Heart right ventricle (tissue), 16 donors: ENCODE measurements around the gene SV2A. TPM values are rescaled to one million over a fixed set of nuclear protein-coding genes. Genes with fewer than 3 reads are reported as not detected.
A peak's percentile ranks its signal among the peaks of the same experiment; 100 is the strongest.

Experiments
- ATAC-seq, 8 donors: fragments of 200-7000 bp; cut with Tn5 transposase; one replicate each; pipeline ENCODE4 v1.9.1; 2020; ENCODE audit warnings: mild to moderate bottlenecking in 8 of 8, moderate library complexity in 8 of 8, moderate number of reproducible peaks in 1 of 8
- DNase-seq, 2 donors: peaks; one replicate each; pipeline ENCODE4 v3.0.0-alpha.2; 2020
- H3K27ac ChIP-seq, 10 donors: fragments of 200-600 bp; sonication (generic) in 2 of 10; one replicate each; pipeline versions ENCODE4 v1.5.0 to v1.8.0; 2020 to 2022; ENCODE audit warnings: mild to moderate bottlenecking in 3 of 10
- H3K27me3 ChIP-seq, 7 donors: fragments of 200-600 bp; one replicate each; pipeline ENCODE4 v1.8.0; 2021 to 2022; ENCODE audit warnings: mild to moderate bottlenecking in 2 of 7
- H3K36me3 ChIP-seq, 9 donors: fragments of 200-600 bp; sonication (generic) in 1 of 9; one replicate each; pipeline versions ENCODE4 v1.5.0 to v1.8.0; 2020 to 2022; ENCODE audit warnings: mild to moderate bottlenecking in 2 of 9
- H3K4me1 ChIP-seq, 9 donors: fragments of 200-600 bp; sonication (generic) in 1 of 9; one replicate each; pipeline versions ENCODE4 v1.5.0 to v1.8.0; 2020 to 2022; ENCODE audit warnings: mild to moderate bottlenecking in 4 of 9
- H3K4me3 ChIP-seq, 10 donors: fragments of 200-600 bp; sonication (generic) in 2 of 10; one replicate each; pipeline versions ENCODE4 v1.5.0 to v1.8.0; 2020 to 2022; ENCODE audit warnings: mild to moderate bottlenecking in 7 of 10, moderate library complexity in 2 of 10
- H3K9me3 ChIP-seq, 11 donors: fragments of 200-600 bp in 10 of 11; sonication (generic) in 2 of 11; one replicate each; pipeline versions ENCODE4 v1.5.0 to v1.8.0; 2013 to 2022; ENCODE audit warnings: mild to moderate bottlenecking in 2 of 11, control low read depth in 1 of 11, moderate library complexity in 1 of 11
- CTCF ChIP-seq, 9 donors: fragments of 200-600 bp; sonication (generic) in 2 of 9; IDR thresholded peaks; one replicate each; pipeline versions ENCODE4 v1.5.0 to v1.8.0; 2021 to 2022; ENCODE audit warnings: antibody characterized with exemption in 9 of 9, mild to moderate bottlenecking in 5 of 9, moderate library complexity in 1 of 9
- WGBS, 2 donors: extraction: QIAGEN DNeasy Blood & Tissue Kit; methylation state at CpG; one replicate each; pipeline ENCODE4 v1.1.7; 2013; ENCODE audit warnings: inconsistent platforms in 1 of 2; 5-methylcytosine and 5-hydroxymethylcytosine counted together
- intact Hi-C, 10 donors: fragments of 100-400 bp; cut with DNase I; formaldehyde crosslinking; loops; one replicate each; pipeline versions ENCODE4 v1.11.1 to v1.14.2; 2022
- polyA plus RNA-seq, 2 donors: library from polyadenylated mRNA; stranded (reverse); fragments of 200-250 nt; gene quantifications; one replicate each; pipeline ENCODE4 v1.2.3, GENCODE V29; 2013
- total RNA-seq, 10 donors: library from RNA; stranded (reverse); fragmentation: NEBNext Ultra II Directional in 3 of 10; extraction: Animal tissue kit (Norgen Biotek cat#: 25700) in 3 of 10; gene quantifications; one replicate each; pipeline versions ENCODE4 v1.2.1 to v1.2.4, GENCODE V29; 2021 to 2023
- donor health status: Arrhythmogenic right ventricular cardiomyopathy.
- donor health status: ischemic (EF 13 %, LVEDD 7.1; RV severe dilation, severe dysfunction).
- donor health status: healthy with polysubstance abuse.
- donor health status: DM: no; HTN: yes; CAD: no.
- donor health status: DM: no; HTN: no; CAD: no.
- donor health status: ischemic (EF 25% LVEDD 6.9; RV normal size, moderate dysfunction).
- donor health status: ischemic (EF 25% LVEDD 5.7; RV mildly dilated, moderate dysfunction).
- donor health status: healthy.
- donor health status: DM: yes; HTN: yes; CAD: no.
- donor health status: Ischemic cardiomyopathy.
- donor health status: ischemic (EF 35%, LVEDD 5.7; RV mildly dilated, moderate dysfunction).
- donor health status: nonischemic (EF 11% LVEDD 7.7; RV severe dilation, severe dysfunction).
- donor health status: DM: yes; HTN: yes; CAD: no.
- donor health status: PGD.
- donor health status: ischemic (EF 29% LVEDD 5.4; RV normal size, mild dysfunction).
- donor health status: nonischemic (EF 23%, LVEDD 6.1; RV moderate dilation, normal function).

Gene SV2A
- total and polyA plus RNA-seq, 12 donors, result 0.14 to 0.68 (median 0.37) TPM

- Histone ChIP-seq H3K27me3 (no peaks in the 10 kb centered on the region), H3K36me3 (peaks cover 0 to 64% (median 44%) of the 10 kb centered on the region in 9 donors), H3K9me3 (no peaks in the 10 kb centered on the region), H3K4me3 (no peak overlapping the region), H3K4me1 (peaks cover 5 to 47% (median 33%) of the 10 kb centered on the region in 9 donors), H3K27ac (no peak overlapping the region)
- 50 to 52% methylated on average over 3 of the region's 3 CpGs for WGBS, 2 donors
- ATAC-seq (no peak), DNase-seq (no peak)
- no peak for TF ChIP-seq CTCF (IDR thresholded peaks at IDR 0.05)
- intact Hi-C loops, result loop anchor here in 2 of 10 donors (5.0 kb wide), 1 partner anchor 33 kb away; no protein-coding TSS in a partner anchor
Measured at GRCh38 chr1:149925345-149925744, 7.7 kb upstream of the SV2A start.

- intact Hi-C loops, result loop anchor here in 1 of 10 donors (2.0 kb wide), 1 partner anchor 21 kb away; no protein-coding TSS in a partner anchor
- H3K36me3 ChIP-seq, result peaks cover 0 to 58% (median 44%) of the 10 kb centered on the region in 9 donors
- 80 to 85% methylated on average over 10 of the region's 10 CpGs for WGBS, 2 donors
Measured at GRCh38 chr1:149923626-149924025, 6.0 kb upstream of the SV2A start.

GRCh38 chr1:149916898-149917252, 769 bp downstream of the SV2A start:
- no peaks in the 10 kb centered on the region for H3K9me3 ChIP-seq
- no peak overlapping the region for H3K27ac ChIP-seq
- H3K27me3 ChIP-seq, result peaks cover 0 to 26% (median 6%) of the 10 kb centered on the region in 7 donors
- peak in 1 of 8 donors; percentile 9 for ATAC-seq
- no peak for TF ChIP-seq CTCF (IDR thresholded peaks at IDR 0.05)
- peaks cover 0 to 8% (median 0%) of the 10 kb centered on the region in 9 donors for H3K36me3 ChIP-seq
- no peak for DNase-seq
- 17 to 19% methylated on average over 10 of the region's 10 CpGs for WGBS, 2 donors
- peak overlapping the region in 4 of 10 donors; percentile 46 to 53 (median 50) for H3K4me3 ChIP-seq
- peaks cover 0 to 16% (median 0%) of the 10 kb centered on the region in 9 donors for H3K4me1 ChIP-seq
- intact Hi-C loops, result no loop called here

More at GRCh38 chr1:149923626-149924025, 6.0 kb upstream of the SV2A start:
- TF ChIP-seq CTCF (IDR thresholded peaks at IDR 0.05), result no peak
- no peak overlapping the region for H3K27ac ChIP-seq
- no peak overlapping the region for H3K4me3 ChIP-seq
- DNase-seq (no peak), ATAC-seq (no peak)
- peaks cover 0 to 3% (median 0%) of the 10 kb centered on the region in 7 donors for H3K27me3 ChIP-seq
- no peaks in the 10 kb centered on the region for H3K9me3 ChIP-seq
- H3K4me1 ChIP-seq, result peaks cover 5 to 34% (median 30%) of the 10 kb centered on the region in 9 donors

GRCh38 chr1:149916193-149916897, 1.3 kb downstream of the SV2A start:
- Histone ChIP-seq H3K27ac (no peak overlapping the region), H3K4me1 (peaks cover 0 to 16% (median 0%) of the 10 kb centered on the region in 9 donors), H3K27me3 (peaks cover 0 to 26% (median 6%) of the 10 kb centered on the region in 7 donors), H3K36me3 (peaks cover 0 to 3% (median 0%) of the 10 kb centered on the region in 9 donors), H3K9me3 (no peaks in the 10 kb centered on the region), H3K4me3 (peak overlapping the region in 1 of 10 donors; percentile 51)
- no peak for TF ChIP-seq CTCF (IDR thresholded peaks at IDR 0.05)
- DNase-seq (no peak), ATAC-seq (no peak)
- 24 to 33% methylated on average over 9 of the region's 9 CpGs for WGBS, 2 donors
- intact Hi-C loops, result no loop called here
